ENCODE measurements around the gene PPT1. TPM values are rescaled to one million over a fixed set of nuclear protein-coding genes. Genes with fewer than 3 reads are reported as not detected.

PPT1 gene
- total RNA-seq, 6 donors from 2014 or later = 35.6 to 190 (median 95.3) TPM

GRCh38 chr1:40042341-40042740 lies 54.7 kb downstream of the PPT1 start:
- Histone ChIP-seq H3K36me3 (peaks cover 0 to 17% (median 0%) of the 10 kb centered on the region in 4 donors), H3K9me3 (no peaks in the 10 kb centered on the region), H3K4me1 (peaks cover 64 to 70% (median 68%) of the 10 kb centered on the region in 4 donors), H3K27me3 (no peaks in the 10 kb centered on the region), H3K4me3 (peak overlapping the region; percentile 18 to 93 (median 83)), H3K27ac (peak overlapping the region in 3 of 4 donors; percentile 94 to 100 (median 97))
- ATAC-seq (ENCODE audit: low FRiP score in 2 of 2) (no peak), DNase-seq (no peak)
- WGBS, 2 donors = 39 to 59% methylated on average over 4 of the region's 4 CpGs
- TF ChIP-seq CTCF (IDR thresholded peaks at IDR 0.05) = no peak
- TF ChIP-seq POLR2AphosphoS5 (IDR thresholded peaks at IDR 0.05) = no peak

GRCh38 chr1:40041466-40041838 lies 55.6 kb downstream of the PPT1 start:
- H3K27ac ChIP-seq = peak overlapping the region; percentile 94 to 100 (median 96)
- WGBS, 2 donors = 7 to 19% methylated on average over 5 of the region's 5 CpGs
- H3K4me1 ChIP-seq = peaks cover 64 to 70% (median 67%) of the 10 kb centered on the region in 4 donors
- no peak for DNase-seq
- H3K4me3 ChIP-seq = peak overlapping the region; percentile 69 to 93 (median 83)
- TF ChIP-seq POLR2A (IDR thresholded peaks at IDR 0.05) = no peak
- no peak for TF ChIP-seq EP300 (IDR thresholded peaks at IDR 0.05)
- no peak for TF ChIP-seq CTCF (IDR thresholded peaks at IDR 0.05)
- no peak for TF ChIP-seq POLR2AphosphoS5 (IDR thresholded peaks at IDR 0.05)
- peaks cover 0 to 17% (median 0%) of the 10 kb centered on the region in 4 donors for H3K36me3 ChIP-seq
- no peak for ATAC-seq (ENCODE audit: low FRiP score in 2 of 2)
- no peaks in the 10 kb centered on the region for H3K9me3 ChIP-seq
- H3K27me3 ChIP-seq = no peaks in the 10 kb centered on the region

GRCh38 chr1:40040511-40041465 lies 56.3 kb downstream of the PPT1 start, which contains the start of gene CAP1:
Gene CAP1 (plus strand): TSS chr1:40040729. CDS start chr1:40059347, 18,618 bp downstream.
- H3K4me1 ChIP-seq = peaks cover 61 to 68% (median 64%) of the 10 kb centered on the region in 4 donors
- WGBS, 2 donors = 0 to 1% methylated on average over 14 to 49 of the region's 65 CpGs
- ATAC-seq (ENCODE audit: low FRiP score in 2 of 2) = peak; percentile 96 to 99

GRCh38 chr1:40039757-40040510 lies 57.1 kb downstream of the PPT1 start:
- Histone ChIP-seq H3K27me3 (no peaks in the 10 kb centered on the region), H3K36me3 (peaks cover 0 to 11% (median 0%) of the 10 kb centered on the region in 4 donors), H3K4me1 (peaks cover 52 to 59% (median 56%) of the 10 kb centered on the region in 4 donors), H3K9me3 (no peaks in the 10 kb centered on the region), H3K27ac (peak overlapping the region; percentile 94 to 100 (median 96)), H3K4me3 (peak overlapping the region; percentile 76 to 93 (median 83))
- DNase-seq (peak; percentile 92 to 93), ATAC-seq (ENCODE audit: low FRiP score in 2 of 2) (peak; percentile 89 to 94)
- TF ChIP-seq POLR2A (IDR thresholded peaks at IDR 0.05) (peak in 3 of 4 donors; percentile 85 to 98 (median 92)), EP300 (IDR thresholded peaks at IDR 0.05) (no peak), CTCF (IDR thresholded peaks at IDR 0.05) (peak in 1 of 6 experiments; percentile 28), POLR2AphosphoS5 (IDR thresholded peaks at IDR 0.05) (peak; percentile 91 to 94)
- WGBS, 2 donors = 1% methylated on average over 14 to 49 of the region's 52 CpGs

More at GRCh38 chr1:40040511-40041465, 56.3 kb downstream of the PPT1 start, which contains the start of gene CAP1:
- Histone ChIP-seq H3K9me3 (no peaks in the 10 kb centered on the region), H3K27me3 (no peaks in the 10 kb centered on the region), H3K27ac (peak within 1 kb of the TSS; percentile 94 to 100 (median 96)), H3K36me3 (peaks cover 0 to 12% (median 0%) of the 10 kb centered on the region in 4 donors), H3K4me3 (peak within 1 kb of the TSS; percentile 76 to 93 (median 83))
- peak in 1 of 4 donors; percentile 80 for TF ChIP-seq POLR2A (IDR thresholded peaks at IDR 0.05)
- TF ChIP-seq POLR2AphosphoS5 (IDR thresholded peaks at IDR 0.05) = peak; percentile 52 to 92
- TF ChIP-seq CTCF (IDR thresholded peaks at IDR 0.05) = no peak
- TF ChIP-seq EP300 (IDR thresholded peaks at IDR 0.05) = peak in 1 of 4 donors; percentile 70
- DNase-seq = peak; percentile 100
